ENCODE measurements around the gene C19orf12.
"Not testable (repeated sequence)": the region's sequence is repeated elsewhere in the genome, so short reads cannot be mapped to it uniquely, and the experiment has no call there.

C19orf12 gene

DNA sequence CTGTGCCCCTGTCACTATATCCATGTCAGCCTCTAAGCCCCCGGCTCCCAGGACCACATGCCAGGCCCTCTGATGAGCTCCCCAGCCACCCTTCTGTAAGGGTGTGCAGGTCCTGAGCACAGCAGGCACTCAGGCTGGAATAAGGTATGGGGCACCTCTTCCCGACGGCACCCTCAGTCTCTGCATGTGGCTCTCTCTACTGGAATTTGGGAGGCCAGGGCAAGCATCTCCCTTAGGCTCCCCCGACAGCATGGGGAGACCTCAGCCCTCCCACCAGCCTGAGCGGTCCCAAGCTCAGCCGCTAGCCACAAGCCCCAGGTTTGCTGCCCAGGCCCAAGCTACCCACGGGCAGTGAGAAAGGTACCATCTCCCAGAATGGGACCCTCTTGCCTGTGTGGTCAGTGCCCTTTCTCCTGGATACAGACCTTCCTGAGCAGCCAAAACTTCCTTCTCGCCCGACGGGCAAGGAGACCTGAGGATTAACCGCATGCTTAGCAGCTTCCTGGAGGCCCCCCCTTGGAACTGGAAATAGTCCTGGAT is 22.5 kb upstream of the C19orf12 start:
- no peak for DNase-seq
- in situ Hi-C loops (cut with MboI; ENCODE audit: low pct_unique_long_range_greater_than_20kb, low sequenced_read_pairs) = loop anchor here (25.0 kb wide), 1 partner anchor 925 kb away; no protein-coding TSS in a partner anchor

GRCh38 chr19:29735829-29736228 is 20.8 kb upstream of the C19orf12 start:
- in situ Hi-C loops (cut with MboI; ENCODE audit: low pct_unique_long_range_greater_than_20kb, low sequenced_read_pairs) = loop anchor here (25.0 kb wide), 1 partner anchor 926 kb away; no protein-coding TSS in a partner anchor

DNA sequence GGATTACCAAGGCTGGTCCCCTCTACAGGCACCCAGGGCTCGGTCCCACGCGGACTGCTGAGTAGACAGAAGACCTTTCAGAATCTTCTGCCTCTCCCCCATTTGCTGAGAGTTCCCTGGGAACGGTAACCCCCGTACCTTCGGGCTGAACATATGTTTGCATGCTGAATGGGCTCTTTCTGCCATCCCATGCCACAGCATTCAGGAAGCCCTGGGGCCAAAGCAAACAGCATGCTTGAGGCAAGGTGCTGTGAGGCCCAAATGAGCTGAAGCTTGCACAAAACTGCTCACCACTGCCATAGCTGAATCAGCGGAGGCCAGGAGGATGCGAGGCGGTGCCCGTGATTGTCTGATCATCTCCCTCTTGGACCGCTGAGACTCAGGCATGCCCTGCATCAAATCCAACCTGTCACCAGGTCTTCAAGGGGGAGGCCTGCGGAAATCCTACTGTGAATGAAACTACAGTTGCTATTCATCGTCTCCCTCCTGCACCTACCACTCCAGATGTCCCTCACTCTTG is 16.3 kb upstream of the C19orf12 start:
- DNase-seq = no peak
- in situ Hi-C loops (cut with MboI; ENCODE audit: low pct_unique_long_range_greater_than_20kb, low sequenced_read_pairs) = loop anchor here (25.0 kb wide), 1 partner anchor 931 kb away; no protein-coding TSS in a partner anchor

More at GRCh38 chr19:29735829-29736228, 20.8 kb upstream of the C19orf12 start:
- DNase-seq = no peak

GRCh38 chr19:29727906-29728305 is 12.8 kb upstream of the C19orf12 start:
- no peak for DNase-seq
- in situ Hi-C loops (cut with MboI; ENCODE audit: low pct_unique_long_range_greater_than_20kb, low sequenced_read_pairs) = loop anchor here (25.0 kb wide), 1 partner anchor 934 kb away; no protein-coding TSS in a partner anchor

- in situ Hi-C loops (cut with MboI; ENCODE audit: low pct_unique_long_range_greater_than_20kb, low sequenced_read_pairs) = loop anchor here (25.0 kb wide), 1 partner anchor 938 kb away; no protein-coding TSS in a partner anchor
- DNase-seq = no peak
These were observed 9.7 kb upstream of the C19orf12 start for GRCh38 chr19:29724746-29725145.

- in situ Hi-C loops (cut with MboI; ENCODE audit: low pct_unique_long_range_greater_than_20kb, low sequenced_read_pairs) = no loop called here
- DNase-seq = peak; percentile 90
These were observed 9.1 kb upstream of the C19orf12 start for GRCh38 chr19:29724102-29724641.

DNA sequence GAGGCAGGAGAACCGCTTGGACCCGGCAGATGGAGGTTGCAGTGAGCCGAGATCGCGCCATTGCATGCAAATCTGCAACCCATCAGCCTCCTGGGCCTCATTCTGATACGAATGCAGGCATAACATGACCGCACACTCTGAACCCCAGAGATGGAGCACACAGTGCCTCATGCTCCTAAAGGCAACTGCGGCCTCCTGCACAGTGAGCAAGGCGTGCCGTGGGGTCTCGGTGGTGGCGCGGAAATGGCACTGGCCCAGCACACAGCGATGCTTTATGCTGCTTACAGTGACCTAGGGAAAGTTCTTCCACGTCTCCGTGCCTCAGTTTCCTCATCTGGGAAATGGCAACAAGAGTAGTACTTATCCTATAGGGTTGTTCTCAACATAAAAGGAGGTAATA is 2.0 kb upstream of the C19orf12 start:
- in situ Hi-C loops (cut with MboI; ENCODE audit: low pct_unique_long_range_greater_than_20kb, low sequenced_read_pairs) = no loop called here
- DNase-seq = no peak

DNA sequence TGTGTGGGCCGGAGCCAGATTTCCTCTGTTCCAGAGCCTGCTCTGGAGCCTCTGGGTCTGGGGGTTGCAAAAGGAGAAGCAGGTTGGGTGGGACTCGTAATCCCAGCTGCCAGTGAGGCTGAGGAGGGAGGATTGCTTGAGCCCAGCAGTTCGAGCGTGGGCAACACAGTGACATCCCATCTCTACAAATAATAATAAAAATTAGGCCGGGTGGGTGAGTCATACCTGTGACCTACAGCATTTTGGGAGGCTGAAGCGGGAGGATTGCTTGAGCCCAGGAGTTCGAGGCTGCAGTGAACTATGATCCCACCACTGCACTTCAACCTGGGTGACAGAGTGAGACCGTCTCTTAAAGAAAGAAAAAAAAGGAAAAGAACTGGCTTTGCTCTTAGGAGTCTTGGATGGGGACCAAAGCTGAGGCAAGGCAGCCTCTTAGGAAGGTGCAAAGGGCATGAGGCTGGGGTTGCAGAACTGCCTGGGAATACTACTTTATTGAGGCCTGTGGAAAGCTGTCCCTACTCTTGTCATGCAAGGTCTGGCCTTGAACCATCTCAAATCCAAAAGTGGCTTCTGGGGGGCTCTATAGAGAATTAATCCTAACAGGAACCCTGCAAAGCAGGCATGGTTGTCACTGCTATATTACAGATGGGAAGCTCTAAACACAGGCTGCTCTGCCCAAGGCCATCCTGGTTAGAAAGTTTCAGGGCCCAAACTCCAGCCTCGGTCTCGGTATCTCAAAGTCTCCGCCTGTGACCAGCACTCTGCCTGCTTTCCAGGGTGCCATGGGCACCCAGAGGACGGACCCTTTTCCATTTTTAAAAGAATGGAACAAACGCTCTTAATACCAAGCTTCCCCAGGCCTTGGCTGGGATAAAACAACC is 880 bp upstream of the C19orf12 start:
- DNase-seq = peak; percentile 17
- in situ Hi-C loops (cut with MboI; ENCODE audit: low pct_unique_long_range_greater_than_20kb, low sequenced_read_pairs) = no loop called here

DNA sequence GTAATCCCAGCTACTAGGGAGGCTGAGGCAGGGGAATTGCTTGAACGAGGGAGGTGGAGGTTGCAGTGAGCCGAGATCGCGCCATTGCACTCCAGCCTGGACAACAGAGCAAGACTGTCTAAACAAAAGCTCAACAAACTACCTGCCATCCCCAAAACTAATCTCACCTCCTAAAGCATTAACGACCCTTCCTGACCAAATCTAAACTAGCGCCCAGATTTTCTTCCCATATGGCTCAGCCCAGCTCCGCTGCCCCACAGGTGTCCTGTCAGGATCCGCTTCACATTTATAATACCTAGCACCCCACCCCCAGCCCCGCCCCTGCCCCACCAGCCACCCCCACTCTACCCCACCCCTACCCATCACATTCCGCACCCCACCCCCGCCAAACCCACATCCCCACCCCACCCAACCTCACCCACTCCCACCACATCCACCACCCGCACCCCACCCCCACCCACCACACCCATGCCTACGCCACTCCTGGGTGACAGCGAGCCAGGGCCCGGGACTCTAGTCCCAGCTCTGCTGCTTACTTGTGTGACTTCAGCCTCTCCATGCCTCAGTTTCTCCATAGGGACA is 599 bp downstream of the C19orf12 start:
- in situ Hi-C loops (cut with MboI; ENCODE audit: low pct_unique_long_range_greater_than_20kb, low sequenced_read_pairs) = no loop called here
- no peak for DNase-seq

- DNase-seq = no peak
- in situ Hi-C loops (cut with MboI; ENCODE audit: low pct_unique_long_range_greater_than_20kb, low sequenced_read_pairs) = no loop called here
These were observed 2.1 kb downstream of the C19orf12 start for GRCh38 chr19:29712744-29713516.

DNA sequence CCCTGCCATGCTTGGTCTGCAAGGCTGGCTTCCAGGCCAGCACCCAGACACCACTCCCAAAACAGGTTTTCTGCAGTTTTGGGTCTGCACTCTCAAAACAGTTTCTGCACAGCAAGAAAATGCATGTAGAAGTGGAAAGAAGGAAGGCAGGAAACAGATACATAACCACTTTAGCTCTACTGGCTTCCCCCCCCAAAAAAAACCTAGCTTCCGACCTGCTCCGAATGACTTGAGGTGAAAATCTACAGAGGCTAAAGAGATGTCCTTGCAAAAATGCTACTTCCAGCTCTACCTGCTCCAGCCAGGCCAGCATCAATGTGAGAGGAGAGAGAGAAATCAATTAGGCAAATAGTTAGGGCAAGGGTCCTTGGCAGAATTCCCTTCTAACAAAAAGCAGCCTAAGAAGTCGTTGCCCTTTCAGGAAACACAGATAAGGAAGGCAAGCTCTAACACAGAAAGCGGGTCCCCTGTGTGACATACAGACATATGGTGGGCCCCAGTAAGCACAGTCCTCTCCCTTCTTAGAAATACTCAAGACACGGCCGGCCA is 3.4 kb downstream of the C19orf12 start:
- in situ Hi-C loops (cut with MboI; ENCODE audit: low pct_unique_long_range_greater_than_20kb, low sequenced_read_pairs) = no loop called here
- DNase-seq = no peak

GRCh38 chr19:29709440-29709798 is 5.6 kb downstream of the C19orf12 start:
- DNase-seq; in situ Hi-C loops (cut with MboI; ENCODE audit: low pct_unique_long_range_greater_than_20kb, low sequenced_read_pairs): not testable (repeated sequence)

- no peak for DNase-seq
- in situ Hi-C loops (cut with MboI; ENCODE audit: low pct_unique_long_range_greater_than_20kb, low sequenced_read_pairs) = no loop called here
These were observed 6.3 kb downstream of the C19orf12 start for GRCh38 chr19:29708554-29709439.

GRCh38 chr19:29706635-29707034 is 8.4 kb downstream of the C19orf12 start:
- no peak for DNase-seq
- in situ Hi-C loops (cut with MboI; ENCODE audit: low pct_unique_long_range_greater_than_20kb, low sequenced_read_pairs) = no loop called here

- in situ Hi-C loops (cut with MboI; ENCODE audit: low pct_unique_long_range_greater_than_20kb, low sequenced_read_pairs) = no loop called here
- no peak for DNase-seq
These were observed 9.4 kb downstream of the C19orf12 start for GRCh38 chr19:29705706-29706105.

- in situ Hi-C loops (cut with MboI; ENCODE audit: low pct_unique_long_range_greater_than_20kb, low sequenced_read_pairs) = no loop called here
- DNase-seq = no peak
These were observed 10.2 kb downstream of the C19orf12 start for GRCh38 chr19:29704562-29705558.

DNA sequence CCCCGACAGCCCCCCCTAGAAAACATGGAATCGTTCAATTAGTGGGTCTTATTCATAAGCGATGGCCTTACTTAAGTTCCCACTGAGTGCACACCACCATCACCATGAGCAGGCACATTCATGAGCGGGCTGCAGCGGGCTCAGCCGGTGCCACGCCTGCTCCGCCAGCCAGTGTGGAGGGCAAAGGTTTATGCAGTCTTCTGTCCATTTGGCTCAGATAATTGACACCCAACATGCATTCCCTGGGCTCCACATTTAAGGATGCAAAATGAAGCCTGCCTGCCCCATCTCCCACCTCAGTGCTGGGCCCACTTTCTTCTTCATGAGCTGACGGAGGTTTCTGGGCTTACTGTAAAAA is 12.1 kb downstream of the C19orf12 start:
- in situ Hi-C loops (cut with MboI; ENCODE audit: low pct_unique_long_range_greater_than_20kb, low sequenced_read_pairs) = no loop called here

More for the DNA sequence above, 12.1 kb downstream of the C19orf12 start:
- DNase-seq = no peak
